ENCODE measurements around the gene ZNF286A.
"Not testable (repeated sequence)": the region's sequence is repeated elsewhere in the genome, so short reads cannot be mapped to it uniquely, and the experiment has no call there.

The ZNF286A gene

GRCh38 chr17:15704239-15704638, 4.7 kb downstream of the ZNF286A start:
- DNase-seq: not testable (repeated sequence)

DNA sequence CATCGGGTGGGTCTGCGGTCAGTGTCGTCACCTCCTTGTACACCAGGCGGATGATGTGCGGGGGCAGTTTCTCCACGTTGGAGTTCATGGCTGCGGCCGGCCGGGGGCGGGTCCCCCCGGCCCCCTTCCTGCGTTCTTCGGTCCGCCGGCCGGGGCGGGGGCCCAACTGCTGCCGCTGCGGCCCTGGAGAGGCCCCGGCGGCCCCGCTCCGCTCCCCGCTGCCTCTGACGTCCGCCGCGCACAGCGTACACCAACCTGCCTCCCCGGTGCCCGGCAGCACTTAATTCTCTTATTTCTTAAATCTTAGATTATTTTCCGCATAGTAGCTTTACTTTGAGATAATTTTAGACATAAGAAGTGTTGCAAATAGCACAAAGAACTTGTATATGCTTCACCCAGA, 5.3 kb downstream of the ZNF286A start:
- not testable (repeated sequence) for DNase-seq

DNA sequence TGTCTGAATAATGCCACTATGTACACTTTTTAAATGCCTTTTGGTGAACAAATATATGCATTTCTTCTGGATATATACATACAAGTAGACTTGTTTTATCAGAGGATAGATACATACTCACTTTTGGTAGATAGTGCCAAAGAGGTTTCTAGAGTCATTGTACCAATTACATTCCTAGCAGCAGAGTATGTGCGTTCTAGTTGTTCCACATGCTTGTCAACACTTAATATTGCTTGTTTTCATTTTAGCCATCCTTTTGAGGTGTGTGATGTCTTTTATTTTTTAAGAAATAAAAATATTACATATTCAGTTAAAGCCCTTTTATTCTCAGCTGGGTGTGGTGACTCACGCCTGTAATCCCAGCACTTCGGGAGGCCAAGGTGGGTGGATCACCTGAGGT, 9.3 kb downstream of the ZNF286A start:
- DNase-seq: not testable (repeated sequence)

GRCh38 chr17:15716601-15717563, 17.3 kb downstream of the ZNF286A start:
- not testable (repeated sequence) for DNase-seq

DNA sequence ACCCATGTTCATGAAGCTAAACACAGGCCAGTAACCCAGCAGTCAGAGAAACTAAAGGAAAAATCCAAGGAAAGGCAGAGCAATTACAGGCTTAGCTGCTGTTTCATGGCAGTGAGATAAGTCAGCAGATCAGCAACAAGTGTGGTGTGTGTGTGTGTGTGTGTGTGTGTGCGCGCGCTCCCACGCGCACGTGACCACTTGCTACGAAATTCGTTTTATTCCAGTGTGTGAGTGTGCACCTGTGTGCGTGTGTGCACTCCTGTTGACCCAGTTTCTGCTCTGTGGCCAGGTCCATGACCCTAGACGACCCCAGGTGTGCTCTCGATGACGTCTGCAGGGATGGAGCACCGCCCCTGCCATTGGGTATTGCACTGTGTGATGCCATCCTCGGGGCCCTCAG, 31.0 kb downstream of the ZNF286A start:
- DNase-seq: not testable (repeated sequence)

- DNase-seq: not testable (repeated sequence)
These were observed 32.3 kb downstream of the ZNF286A start, which contains the start of gene TBC1D26 for GRCh38 chr17:15731900-15732299. TBC1D26 (plus strand) TSS chr17:15732283; CDS start chr17:15735349, 3,066 bp downstream.

DNA sequence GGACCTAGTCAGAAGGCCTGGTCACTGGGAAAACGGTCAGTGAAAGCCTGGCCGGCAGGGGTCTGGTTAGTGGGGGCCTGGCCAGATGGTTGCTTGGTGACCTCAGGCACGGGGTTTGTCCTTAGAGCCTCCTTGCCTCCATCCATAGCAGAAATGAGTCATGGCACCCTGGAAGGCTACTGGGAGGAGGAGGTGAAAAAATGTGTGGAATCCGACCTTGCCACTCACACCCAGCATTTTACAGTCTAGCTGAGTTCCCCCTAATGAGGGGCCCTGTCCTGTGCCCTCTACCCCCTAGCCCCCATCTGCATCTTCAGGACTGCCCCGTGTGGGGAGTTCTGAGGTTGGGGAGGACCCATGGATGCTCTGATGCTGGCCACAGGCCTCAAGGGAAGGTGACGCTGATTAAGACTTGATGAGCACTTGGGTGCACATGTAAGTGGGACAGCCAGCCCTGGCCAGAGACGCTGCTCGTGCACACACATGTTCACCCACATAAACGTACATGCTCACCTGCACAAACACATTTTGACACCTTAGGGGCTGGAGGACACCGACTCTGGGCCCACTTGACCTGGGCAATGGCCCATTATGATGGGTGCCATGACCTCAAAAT, 33.7 kb downstream of the ZNF286A start:
- not testable (repeated sequence) for DNase-seq

GRCh38 chr17:15736578-15736977, 37.0 kb downstream of the ZNF286A start:
- DNase-seq: not testable (repeated sequence)

DNA sequence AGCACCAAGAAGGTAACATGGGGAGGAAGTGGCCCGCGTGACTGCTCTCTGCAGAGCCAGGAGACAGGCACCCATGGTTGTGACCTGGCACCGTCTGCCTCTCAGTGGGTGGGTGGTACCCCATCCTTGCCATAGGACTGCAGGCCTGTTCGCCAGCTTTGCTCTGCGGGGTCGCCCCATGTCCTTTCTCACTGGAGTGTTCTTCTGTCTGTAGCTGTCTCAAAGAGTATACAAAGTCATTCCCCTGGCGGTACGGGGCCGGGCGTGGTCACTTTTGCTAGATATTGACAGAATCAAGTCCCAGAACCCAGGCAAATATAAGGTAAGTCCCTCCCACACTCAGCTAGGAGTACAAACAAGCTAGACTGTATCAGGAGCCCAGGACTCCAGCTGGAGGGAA, 38.5 kb downstream of the ZNF286A start:
- DNase-seq: no peak

DNA sequence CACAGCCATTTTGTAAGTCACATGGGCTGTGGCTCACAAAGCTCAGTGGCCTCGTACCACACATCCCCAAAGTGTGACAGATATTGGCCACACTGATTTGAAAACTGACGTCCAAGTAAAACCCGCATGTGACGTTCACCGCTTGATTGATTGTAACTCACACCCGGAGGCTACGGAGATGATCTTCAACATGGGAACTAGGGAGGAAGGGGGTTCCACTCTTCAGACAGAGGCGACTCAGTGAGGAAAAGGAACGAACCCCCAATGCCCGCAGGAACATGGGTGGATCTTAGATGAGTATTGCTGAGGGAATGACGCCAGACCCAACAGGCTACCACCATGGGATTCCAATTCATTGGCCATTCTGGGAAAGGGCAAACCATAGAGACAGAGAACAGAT, 39.7 kb downstream of the ZNF286A start:
- not testable (repeated sequence) for DNase-seq

DNA sequence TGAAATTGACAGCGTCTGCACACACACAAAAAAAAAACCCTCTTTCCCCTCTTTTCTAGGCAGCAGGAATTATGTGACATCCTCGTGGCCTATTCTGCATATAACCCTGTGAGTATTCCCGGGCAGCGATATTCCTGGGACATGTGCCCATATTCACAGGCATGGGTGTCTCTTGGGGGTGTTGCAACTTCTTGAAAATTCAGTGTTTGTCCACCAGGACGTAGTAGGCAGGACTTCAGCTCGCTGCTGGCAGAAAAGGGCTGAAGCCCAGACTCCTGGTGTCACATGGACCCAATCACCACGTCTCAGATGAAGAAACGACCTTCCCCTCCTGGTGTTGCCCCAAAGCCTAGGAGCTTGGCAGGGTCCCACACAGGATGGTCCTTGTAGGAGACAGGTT, 40.5 kb downstream of the ZNF286A start:
- not testable (repeated sequence) for DNase-seq

DNA sequence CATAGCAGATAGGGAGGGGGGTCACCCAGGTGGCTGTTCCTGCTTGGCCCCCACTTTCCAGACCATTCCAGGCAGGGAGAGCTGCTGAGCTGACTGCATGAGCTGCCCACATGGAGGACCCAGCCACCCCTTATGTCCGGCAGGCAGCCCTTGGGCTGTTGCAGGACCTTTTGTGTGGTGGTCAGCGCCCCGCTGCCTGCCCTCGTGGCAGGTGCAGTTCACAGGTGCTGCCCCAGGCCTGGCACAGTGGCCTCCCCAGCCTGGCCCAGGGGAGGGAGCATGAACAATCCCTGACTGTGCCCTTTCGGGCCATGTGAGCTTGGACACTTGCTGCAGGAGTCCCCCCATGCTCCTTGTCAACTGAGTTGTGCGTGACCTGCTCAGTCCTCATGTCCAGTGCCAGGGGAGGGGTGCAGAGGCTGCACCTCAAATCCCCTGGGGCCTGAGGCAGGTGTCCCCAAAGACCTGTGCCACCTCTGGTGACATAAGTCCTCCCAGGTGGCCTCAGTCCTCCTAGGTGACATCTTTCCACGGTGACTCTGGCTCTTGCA, 41.1 kb downstream of the ZNF286A start:
- DNase-seq: no peak

DNA sequence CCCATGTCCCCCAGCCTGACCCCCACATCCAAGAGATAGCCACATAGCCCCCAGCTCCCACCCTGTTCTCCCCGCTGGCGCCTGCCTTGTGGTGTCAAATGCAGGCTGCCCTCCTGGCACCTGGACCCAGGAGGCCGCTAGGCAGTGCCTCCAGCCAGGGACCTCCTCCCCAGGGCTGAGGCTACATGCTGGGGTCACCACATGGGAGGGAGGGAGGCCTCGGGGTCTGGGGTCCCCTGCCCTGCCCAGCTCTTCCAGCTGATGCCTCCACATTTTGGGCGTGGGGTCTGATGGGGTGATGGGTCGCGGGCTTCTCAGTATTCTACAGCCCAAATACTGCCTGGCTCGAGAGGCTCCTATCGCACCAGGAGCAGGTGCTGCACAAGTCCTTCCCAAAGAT, 42.1 kb downstream of the ZNF286A start:
- no peak for DNase-seq

GRCh38 chr17:15742051-15742795, 42.7 kb downstream of the ZNF286A start:
- DNase-seq: no peak

- no peak for DNase-seq
These were observed 43.4 kb downstream of the ZNF286A start for GRCh38 chr17:15742921-15743320.

DNA sequence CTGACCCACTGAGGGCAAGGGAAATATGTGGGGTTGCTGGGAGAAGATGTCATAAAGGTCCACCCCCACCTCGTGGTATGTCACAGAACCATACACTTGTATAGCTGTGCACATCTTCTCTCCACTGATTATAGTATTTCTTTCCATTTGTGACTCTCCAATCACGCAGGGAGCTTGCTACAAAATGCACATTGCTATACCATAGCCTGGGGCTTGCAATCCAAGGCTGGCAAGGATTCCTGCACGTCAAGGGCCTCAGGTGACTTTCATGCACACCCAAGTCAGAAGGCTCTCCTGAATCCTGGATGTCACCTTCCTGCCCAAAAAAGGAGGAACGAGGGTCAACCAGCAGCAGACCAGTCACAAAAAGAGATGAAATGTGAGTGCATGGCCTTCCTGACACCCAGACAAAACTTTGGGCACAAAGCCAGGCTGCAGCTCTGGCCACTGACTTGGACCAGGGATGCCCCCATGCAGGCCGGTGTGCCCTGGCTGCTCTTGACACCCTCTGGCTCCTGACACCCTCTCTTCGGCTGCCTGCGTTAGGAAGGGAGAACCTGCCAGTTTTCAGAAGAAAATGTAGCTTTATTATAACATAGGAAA, 44.6 kb downstream of the ZNF286A start:
- no peak for DNase-seq

DNA sequence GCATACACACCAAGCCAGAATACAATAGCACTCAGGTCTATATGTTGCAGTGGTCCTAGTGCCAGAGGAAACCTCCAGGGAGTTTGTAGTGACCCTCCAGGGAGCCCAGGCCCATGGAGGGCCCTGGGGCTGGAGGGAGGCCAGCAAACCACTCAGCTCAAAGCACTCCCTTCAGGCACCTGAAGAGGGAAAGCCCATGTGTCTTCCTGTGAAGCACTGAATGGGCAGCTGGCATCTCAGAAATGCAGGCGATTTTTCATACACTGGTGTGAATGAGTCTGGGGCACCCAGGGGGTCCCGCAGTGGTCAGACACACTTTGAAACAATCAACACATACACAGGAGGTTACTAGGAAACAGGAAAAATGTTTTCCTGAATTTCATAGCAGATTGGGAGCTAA, 45.3 kb downstream of the ZNF286A start:
- DNase-seq: no peak

DNA sequence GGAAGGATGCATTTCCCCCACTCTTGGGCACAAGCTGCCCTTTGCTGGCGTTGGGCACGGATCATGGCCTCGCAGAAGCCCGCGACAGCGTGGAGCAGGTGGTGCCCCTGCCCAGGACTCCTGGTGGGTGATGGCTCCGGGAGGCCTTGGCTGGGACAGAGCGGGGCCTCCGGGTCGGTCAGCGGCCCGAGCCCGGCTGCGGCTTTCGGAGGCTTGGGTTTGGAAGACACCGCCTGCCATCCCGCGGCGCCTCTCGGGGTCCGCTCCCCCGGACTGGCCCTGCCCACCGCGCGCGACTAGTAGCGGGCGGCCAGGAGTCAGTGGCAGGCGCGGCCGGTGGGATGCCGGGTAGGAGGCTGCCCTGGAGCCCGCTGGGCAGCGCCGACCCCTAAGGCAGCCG, 49.9 kb downstream of the ZNF286A start:
- DNase-seq: not testable (repeated sequence)

DNA sequence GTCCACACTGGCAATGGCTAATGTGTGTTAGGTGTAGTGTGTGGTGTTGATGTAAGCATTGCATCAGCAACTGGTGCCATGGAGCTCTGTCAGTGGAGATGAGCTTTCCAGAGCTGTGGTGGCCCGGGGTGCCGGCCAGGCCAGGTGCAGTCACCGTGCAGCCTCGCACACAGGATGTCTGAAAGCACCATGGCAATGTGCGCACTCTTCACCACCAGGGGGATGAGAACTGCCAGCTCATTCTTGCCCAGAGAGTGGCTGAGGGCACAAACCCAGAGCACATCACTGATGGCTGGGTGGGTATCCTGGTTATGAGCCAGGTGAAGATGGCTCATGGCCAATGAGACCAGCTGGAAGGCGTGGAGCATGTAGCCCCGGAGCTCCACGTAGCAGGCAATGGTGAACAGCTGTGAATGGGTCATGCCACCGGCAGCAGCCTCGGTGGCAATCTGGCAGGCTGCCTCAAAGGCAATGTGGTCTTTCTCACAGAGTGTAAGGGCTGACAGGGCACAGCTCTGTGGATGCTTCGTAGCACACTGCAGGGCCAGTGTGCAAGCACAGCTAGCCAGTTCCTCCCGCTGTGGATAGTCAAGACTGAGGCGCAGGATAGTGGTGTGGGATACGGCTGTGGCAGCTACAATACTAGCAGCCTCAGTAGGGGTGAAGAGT, 69.4 kb downstream of the ZNF286A start:
- DNase-seq: not testable (repeated sequence)

All from CD4-positive, alpha-beta T cell treated with Interleukin-1 beta for 1 hour (primary cell).